GM19193 (cell line): ENCODE data around the gene TACC3.

ENCODE experiments used
- POLR2A ChIP-seq: IDR thresholded peaks from 4 replicates; pipeline ENCODE4 v1.6.1; 2011; ENCODE audit not compliant: insufficient read depth, insufficient read length; ENCODE audit errors: extremely low read depth

Gene TACC3

GRCh38 chr4:1743975-1744374 lies 22.7 kb downstream of the TACC3 start:
- no peak for TF ChIP-seq POLR2A

DNA sequence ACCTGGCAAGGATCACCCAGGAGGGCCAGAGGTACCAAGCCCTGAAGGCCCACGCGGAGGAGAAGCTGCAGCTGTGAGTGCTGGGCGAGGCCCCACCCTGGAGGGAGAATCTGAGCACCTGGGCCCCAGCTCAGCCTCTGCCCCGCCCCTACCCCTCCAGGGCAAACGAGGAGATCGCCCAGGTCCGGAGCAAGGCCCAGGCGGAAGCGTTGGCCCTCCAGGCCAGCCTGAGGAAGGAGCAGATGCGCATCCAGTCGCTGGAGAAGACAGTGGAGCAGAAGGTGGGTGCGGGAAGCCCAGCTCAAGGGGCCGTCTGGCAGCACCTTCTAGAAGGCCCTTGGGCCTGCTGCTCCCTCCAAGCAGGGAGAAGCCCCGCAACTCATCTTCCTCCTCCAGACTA lies 23.2 kb downstream of the TACC3 start:
- no peak for TF ChIP-seq POLR2A

GRCh38 chr4:1745165-1745564 lies 23.8 kb downstream of the TACC3 start:
- TF ChIP-seq POLR2A, result no peak

GRCh38 chr4:1745697-1746096 lies 24.4 kb downstream of the TACC3 start:
- no peak for TF ChIP-seq POLR2A

DNA sequence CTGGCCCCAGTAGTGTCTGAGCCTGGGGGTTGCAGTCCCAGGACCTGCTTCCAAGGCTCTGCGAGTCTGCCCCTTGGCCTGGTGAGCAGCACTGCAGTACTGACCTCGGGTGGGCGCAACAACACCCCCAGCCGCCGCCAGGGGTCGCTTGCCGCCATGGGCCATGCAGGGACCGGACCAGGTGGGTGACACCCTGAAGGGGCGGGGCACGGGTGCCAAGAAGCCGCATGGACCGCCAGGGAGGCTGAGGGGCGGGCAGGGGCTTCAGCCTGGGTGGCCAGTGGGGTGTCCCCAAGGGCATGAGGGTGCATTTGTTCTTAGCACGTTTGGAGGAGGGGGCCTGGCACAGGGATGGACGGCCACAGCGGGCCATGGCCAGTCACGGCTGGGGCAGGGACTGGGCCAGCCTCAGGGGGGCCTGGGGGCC lies 25.0 kb downstream of the TACC3 start:
- TF ChIP-seq POLR2A, result no peak

GRCh38 chr4:1746919-1747602 lies 25.7 kb downstream of the TACC3 start:
- TF ChIP-seq POLR2A, result no peak

DNA sequence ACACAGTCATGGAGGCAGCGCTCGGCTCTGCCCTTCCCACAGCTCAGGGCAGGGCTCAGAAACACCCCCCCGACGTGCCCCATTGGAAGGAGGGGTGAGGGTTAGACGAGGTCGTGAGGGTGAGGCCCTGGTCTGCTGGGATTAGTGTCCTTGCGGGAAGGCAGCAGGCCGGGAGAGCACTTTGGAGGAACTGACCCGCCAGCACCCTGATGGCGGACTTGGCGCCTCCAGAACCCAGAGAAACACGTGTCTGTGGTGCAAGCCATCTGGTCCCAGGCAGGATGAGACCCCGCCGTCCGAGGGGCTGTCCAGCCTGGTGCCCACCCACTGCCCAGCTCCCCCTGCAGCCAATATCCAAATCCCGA lies 26.3 kb downstream of the TACC3 start:
- TF ChIP-seq POLR2A, result no peak

DNA sequence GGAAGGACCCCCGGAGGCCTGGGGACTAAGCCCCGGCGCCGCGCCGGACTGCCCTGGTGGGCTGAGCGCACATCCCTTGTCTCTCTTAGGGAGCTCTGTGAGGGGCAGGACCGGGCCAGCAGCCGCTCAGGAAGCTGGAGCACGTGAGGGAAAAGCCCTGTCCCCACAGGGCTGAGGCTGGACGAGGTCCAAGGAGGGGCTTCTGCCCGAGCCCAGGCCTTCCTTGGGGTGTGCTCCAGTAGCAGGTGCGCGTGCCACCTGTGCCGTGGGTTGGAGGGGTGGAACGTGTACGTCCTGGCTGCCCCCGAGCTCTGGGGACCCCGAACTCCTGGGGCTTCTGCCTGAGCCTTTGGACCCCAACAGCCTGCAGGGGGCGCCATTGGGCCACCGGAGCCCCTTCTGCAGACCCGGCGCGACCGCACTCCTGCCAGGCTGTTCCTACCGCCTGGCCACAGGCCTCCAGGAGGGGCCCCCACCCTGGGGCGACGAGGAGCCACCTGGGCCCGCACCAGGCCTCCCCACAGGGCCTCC lies 27.2 kb downstream of the TACC3 start:
- TF ChIP-seq POLR2A, result no peak

- TF ChIP-seq POLR2A, result no peak
Observed at GRCh38 chr4:1749370-1749769, 28.0 kb downstream of the TACC3 start.

DNA sequence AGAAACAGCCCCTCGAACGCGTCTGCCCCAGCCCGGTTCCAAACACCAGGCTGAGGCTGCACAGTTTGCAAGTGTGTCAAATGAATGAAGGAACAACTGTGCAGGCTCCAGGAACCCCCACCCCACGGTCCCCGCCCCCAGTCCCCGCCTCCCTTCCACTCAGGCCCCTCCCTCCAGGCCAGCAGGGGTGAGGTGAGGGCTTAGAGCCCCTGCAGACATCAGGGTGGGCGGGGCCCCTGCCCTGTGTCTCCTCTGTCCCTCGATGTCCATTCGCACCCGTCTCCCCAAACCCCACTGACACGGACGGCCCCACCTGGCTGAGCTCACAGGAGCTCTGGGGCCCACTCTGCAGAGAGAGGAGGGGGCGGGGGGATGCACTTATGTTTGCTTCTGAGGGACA lies 28.5 kb downstream of the TACC3 start:
- TF ChIP-seq POLR2A, result no peak

GRCh38 chr4:1750381-1751154 lies 29.2 kb downstream of the TACC3 start:
- no peak for TF ChIP-seq POLR2A

DNA sequence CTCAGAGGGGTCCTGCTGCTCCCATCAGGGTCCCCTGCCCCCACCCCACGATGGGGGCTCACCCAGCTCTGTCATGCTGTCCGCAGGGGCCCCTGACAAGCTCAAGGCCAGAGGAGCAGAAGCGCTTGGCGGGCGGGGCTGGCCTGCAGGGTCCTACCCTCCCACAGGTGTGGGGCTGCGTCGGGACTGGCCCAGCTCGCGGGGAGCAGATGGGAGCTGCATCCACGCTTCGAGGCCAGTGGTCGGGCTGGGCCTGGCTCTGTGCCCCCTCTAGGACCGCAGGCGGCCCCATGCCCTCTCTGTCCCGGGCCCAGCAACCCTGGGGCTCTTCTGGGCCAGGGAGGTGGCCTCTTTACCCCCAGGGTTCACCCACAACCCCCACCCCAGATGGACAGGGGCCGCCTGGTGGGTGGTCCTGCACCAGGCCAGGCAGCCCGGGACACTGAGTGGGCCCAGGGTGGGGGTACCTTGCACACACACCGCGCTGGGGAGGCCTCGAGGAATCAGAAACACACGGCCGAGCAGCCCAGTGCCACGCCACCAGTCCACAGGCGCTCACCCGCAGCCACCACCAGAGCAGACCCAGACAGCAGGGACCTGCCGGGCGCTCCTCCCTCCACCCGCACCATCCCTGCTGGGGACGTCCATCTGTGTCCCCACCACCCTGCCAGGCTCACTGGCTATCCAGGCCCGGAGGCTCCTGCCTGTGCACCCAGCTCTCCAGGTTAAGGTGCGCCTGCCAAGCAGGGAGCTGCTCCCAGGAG lies 30.0 kb downstream of the TACC3 start:
- TF ChIP-seq POLR2A, result no peak

GRCh38 chr4:1751919-1752283 lies 30.6 kb downstream of the TACC3 start:
- TF ChIP-seq POLR2A, result no peak

GRCh38 chr4:1752284-1753041 lies 31.1 kb downstream of the TACC3 start:
- TF ChIP-seq POLR2A, result no peak

- no peak for TF ChIP-seq POLR2A
Observed at GRCh38 chr4:1753294-1753696, 32.0 kb downstream of the TACC3 start.

GRCh38 chr4:1753697-1754311 lies 32.5 kb downstream of the TACC3 start:
- TF ChIP-seq POLR2A, result no peak
